Measurements from ENCODE around the gene ZNF282. TPM values are rescaled to one million over a fixed set of nuclear protein-coding genes. Genes with fewer than 3 reads are reported as not detected.

ZNF282 gene
- total and polyA plus RNA-seq, 9 of the 15 experiments (the other 6 are each of a cell fraction or from before 2014, with no cell fraction given): 0.76 to 58.6 (median 17.4) TPM

DNA sequence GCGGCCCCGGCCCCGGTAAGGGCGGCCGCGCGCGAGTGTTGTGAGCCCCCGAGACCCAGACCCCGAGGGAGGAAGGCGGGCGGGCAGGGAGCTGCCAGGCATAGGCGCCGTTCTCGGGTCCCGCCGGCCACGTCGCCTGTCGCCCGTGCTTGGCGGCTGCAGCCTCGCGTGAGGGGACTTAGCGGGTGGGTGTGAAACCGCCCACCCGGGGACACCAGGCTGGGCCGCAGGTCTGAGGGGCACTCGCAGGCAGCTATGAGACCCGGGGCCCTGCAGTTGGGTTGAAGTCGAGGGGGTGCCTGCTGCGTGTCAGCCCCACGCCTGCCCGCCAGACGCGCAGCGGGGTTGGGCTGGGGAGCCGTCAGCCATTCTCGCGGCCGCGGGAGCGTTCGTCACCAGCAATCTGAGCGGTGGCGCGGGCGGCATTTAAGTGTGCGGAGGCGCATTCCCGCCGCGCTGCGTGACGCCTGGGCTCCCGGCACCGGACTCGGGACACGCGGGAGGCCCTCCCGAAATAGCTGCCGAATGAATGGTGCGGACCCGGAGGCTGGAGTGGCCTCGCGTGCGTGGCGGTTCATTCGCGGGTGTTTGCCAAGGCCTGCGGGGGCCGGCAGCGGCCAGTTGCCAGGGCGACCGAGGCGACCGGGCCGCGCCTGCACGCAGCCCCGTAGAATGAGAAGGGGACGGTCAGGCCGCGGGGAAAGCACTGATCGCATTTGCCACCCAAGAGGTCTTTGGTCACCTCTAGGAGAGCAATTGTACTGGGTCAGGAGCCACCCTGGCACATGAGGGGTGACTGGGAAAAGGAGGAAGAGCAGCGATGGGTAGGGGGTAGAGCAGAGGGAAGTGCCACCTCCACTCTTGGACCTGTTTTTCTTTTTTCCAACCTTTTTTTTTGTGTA is 47.3 kb upstream of the ZNF282 start (continued):
- TF ChIP-seq, protein P1, sequence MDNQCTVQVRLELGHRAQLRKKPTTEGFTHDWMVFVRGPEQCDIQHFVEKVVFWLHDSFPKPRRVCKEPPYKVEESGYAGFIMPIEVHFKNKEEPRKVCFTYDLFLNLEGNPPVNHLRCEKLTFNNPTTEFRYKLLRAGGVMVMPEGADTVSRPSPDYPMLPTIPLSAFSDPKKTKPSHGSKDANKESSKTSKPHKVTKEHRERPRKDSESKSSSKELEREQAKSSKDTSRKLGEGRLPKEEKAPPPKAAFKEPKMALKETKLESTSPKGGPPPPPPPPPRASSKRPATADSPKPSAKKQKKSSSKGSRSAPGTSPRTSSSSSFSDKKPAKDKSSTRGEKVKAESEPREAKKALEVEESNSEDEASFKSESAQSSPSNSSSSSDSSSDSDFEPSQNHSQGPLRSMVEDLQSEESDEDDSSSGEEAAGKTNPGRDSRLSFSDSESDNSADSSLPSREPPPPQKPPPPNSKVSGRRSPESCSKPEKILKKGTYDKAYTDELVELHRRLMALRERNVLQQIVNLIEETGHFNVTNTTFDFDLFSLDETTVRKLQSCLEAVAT (IDR thresholded peaks at IDR 0.05): peak; percentile 17 to 23; a peak in 1 of 4 replicates
- 0 out of 2 replicates have a peak, but pooled peaks have one; percentile 26 for TF ChIP-seq ZNF133 (CRISPR knock-in tag; IDR thresholded peaks at IDR 0.05)
- TF ChIP-seq SIRT6 (IDR thresholded peaks at IDR 0.05; ENCODE audit: low read depth, low read length): no peak
- TF ChIP-seq MEF2A (IDR thresholded peaks at IDR 0.05; ENCODE audit: control insufficient read depth, low read depth, low read length): 0 out of 2 replicates have a peak, but pooled peaks have one; percentile 3
- TF ChIP-seq, protein P2, sequence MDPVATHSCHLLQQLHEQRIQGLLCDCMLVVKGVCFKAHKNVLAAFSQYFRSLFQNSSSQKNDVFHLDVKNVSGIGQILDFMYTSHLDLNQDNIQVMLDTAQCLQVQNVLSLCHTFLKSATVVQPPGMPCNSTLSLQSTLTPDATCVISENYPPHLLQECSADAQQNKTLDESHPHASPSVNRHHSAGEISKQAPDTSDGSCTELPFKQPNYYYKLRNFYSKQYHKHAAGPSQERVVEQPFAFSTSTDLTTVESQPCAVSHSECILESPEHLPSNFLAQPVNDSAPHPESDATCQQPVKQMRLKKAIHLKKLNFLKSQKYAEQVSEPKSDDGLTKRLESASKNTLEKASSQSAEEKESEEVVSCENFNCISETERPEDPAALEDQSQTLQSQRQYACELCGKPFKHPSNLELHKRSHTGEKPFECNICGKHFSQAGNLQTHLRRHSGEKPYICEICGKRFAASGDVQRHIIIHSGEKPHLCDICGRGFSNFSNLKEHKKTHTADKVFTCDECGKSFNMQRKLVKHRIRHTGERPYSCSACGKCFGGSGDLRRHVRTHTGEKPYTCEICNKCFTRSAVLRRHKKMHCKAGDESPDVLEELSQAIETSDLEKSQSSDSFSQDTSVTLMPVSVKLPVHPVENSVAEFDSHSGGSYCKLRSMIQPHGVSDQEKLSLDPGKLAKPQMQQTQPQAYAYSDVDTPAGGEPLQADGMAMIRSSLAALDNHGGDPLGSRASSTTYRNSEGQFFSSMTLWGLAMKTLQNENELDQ (CRISPR knock-in tag; IDR thresholded peaks at IDR 0.05; ENCODE audit: borderline replicate concordance): 0 out of 2 replicates have a peak, but pooled peaks have one; percentile 76
- no peak for TF ChIP-seq HDAC6 (IDR thresholded peaks at IDR 0.05; ENCODE audit: low read depth, low read length)
- TF ChIP-seq HNRNPL (IDR thresholded peaks at IDR 0.05; ENCODE audit: low read depth, low read length): peak; percentile 26; the same call in 1 of the 2 replicates
- TF ChIP-seq HNRNPLL (IDR thresholded peaks at IDR 0.05; ENCODE audit: low read depth, low read length, poor library complexity, severe bottlenecking): peak; percentile 42
- no peak for TF ChIP-seq ZNF408 (CRISPR knock-in tag; IDR thresholded peaks at IDR 0.05; ENCODE audit: low read depth)
- TF ChIP-seq, protein P3, sequence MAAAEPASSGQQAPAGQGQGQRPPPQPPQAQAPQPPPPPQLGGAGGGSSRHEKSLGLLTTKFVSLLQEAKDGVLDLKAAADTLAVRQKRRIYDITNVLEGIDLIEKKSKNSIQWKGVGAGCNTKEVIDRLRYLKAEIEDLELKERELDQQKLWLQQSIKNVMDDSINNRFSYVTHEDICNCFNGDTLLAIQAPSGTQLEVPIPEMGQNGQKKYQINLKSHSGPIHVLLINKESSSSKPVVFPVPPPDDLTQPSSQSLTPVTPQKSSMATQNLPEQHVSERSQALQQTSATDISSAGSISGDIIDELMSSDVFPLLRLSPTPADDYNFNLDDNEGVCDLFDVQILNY (CRISPR knock-in tag; IDR thresholded peaks at IDR 0.05): no peak
- no peak for TF ChIP-seq ZNF695 (CRISPR knock-in tag; IDR thresholded peaks at IDR 0.05)
- TF ChIP-seq POLR2B (IDR thresholded peaks at IDR 0.05; ENCODE audit: low read depth, partially characterized antibody): no peak
- TF ChIP-seq L3MBTL2 (IDR thresholded peaks at IDR 0.05): 0 out of 2 replicates have a peak, but pooled peaks have one; percentile 26
- TF ChIP-seq, protein P4, sequence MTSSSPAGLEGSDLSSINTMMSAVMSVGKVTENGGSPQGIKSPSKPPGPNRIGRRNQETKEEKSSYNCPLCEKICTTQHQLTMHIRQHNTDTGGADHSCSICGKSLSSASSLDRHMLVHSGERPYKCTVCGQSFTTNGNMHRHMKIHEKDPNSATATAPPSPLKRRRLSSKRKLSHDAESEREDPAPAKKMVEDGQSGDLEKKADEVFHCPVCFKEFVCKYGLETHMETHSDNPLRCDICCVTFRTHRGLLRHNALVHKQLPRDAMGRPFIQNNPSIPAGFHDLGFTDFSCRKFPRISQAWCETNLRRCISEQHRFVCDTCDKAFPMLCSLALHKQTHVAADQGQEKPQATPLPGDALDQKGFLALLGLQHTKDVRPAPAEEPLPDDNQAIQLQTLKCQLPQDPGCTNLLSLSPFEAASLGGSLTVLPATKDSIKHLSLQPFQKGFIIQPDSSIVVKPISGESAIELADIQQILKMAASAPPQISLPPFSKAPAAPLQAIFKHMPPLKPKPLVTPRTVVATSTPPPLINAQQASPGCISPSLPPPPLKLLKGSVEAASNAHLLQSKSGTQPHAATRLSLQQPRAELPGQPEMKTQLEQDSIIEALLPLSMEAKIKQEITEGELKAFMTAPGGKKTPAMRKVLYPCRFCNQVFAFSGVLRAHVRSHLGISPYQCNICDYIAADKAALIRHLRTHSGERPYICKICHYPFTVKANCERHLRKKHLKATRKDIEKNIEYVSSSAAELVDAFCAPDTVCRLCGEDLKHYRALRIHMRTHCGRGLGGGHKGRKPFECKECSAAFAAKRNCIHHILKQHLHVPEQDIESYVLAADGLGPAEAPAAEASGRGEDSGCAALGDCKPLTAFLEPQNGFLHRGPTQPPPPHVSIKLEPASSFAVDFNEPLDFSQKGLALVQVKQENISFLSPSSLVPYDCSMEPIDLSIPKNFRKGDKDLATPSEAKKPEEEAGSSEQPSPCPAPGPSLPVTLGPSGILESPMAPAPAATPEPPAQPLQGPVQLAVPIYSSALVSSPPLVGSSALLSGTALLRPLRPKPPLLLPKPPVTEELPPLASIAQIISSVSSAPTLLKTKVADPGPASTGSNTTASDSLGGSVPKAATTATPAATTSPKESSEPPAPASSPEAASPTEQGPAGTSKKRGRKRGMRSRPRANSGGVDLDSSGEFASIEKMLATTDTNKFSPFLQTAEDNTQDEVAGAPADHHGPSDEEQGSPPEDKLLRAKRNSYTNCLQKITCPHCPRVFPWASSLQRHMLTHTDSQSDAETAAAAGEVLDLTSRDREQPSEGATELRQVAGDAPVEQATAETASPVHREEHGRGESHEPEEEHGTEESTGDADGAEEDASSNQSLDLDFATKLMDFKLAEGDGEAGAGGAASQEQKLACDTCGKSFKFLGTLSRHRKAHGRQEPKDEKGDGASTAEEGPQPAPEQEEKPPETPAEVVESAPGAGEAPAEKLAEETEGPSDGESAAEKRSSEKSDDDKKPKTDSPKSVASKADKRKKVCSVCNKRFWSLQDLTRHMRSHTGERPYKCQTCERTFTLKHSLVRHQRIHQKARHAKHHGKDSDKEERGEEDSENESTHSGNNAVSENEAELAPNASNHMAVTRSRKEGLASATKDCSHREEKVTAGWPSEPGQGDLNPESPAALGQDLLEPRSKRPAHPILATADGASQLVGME (CRISPR knock-in tag; IDR thresholded peaks at IDR 0.05): peak; percentile 74
- TF ChIP-seq ARID1B (IDR thresholded peaks at IDR 0.05): no peak
